GM19239 (cell line): ENCODE results near the gene SERPINB8.
"Not testable (repeated sequence)": the region's sequence is repeated elsewhere in the genome, so short reads cannot be mapped to it uniquely, and the experiment has no call there.

ENCODE experiments used
- DNase-seq: peaks from one replicate; pipeline ENCODE4 v3.0.0; 2011; ENCODE audit warnings: low spot score; ENCODE audit not compliant: insufficient read length
- FAIRE-seq: peaks from 2 replicates; lab custom pipeline; 2011; peaks lifted over from hg19 to GRCh38; lab: Jason Lieb, UNC

The SERPINB8 gene

GRCh38 chr18:63969942-63970808, at the start of gene SERPINB8:
TSS of gene SERPINB8 (plus strand) at chr18:63970081. CDS start at chr18:63978309, 8,228 bp downstream.
- FAIRE-seq (peak; percentile 89), DNase-seq (peak; percentile 38)

GRCh38 chr18:63922049-63922448, 47.8 kb upstream of the SERPINB8 start:
- DNase-seq: no peak
- FAIRE-seq: no peak

- FAIRE-seq: no peak
- DNase-seq: no peak
Measured at GRCh38 chr18:63924551-63924950, 45.3 kb upstream of the SERPINB8 start.

GRCh38 chr18:63928331-63928730, 41.5 kb upstream of the SERPINB8 start:
- DNase-seq: no peak

GRCh38 chr18:63929369-63929768, 40.5 kb upstream of the SERPINB8 start:
- FAIRE-seq: peak; percentile 48
- not testable (repeated sequence) for DNase-seq

More at GRCh38 chr18:63928331-63928730, 41.5 kb upstream of the SERPINB8 start:
- no peak for FAIRE-seq

DNA sequence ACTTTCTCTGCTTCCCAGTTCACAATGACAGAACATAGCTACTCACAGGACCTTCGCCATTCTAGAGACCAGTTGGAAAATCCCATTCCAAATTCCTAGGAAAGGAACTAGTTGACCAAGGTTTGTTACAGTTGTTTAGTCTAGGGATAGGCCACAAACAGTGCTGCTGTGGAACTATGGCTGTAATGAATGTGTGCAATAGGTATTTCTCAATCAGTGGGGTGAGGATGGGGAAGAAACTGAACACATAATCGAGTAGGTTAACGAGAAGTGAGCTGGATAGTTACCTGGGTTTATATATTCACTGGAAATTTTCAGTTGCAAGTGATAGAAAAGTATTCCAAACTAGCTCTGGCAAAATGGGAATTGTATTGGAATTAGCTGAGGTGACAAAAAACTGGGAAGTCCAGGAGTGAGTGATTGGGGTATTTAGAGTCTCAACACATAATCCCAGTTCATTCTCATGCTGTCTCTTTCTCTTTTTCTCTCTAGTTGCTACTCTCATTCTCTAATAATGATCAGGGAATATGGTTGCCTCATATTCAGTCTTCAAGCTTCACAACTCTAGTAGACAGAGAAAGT, 39.0 kb upstream of the SERPINB8 start:
- FAIRE-seq: no peak
- no peak for DNase-seq

GRCh38 chr18:63936156-63936931, 33.5 kb upstream of the SERPINB8 start:
- FAIRE-seq: peak; percentile 98
- peak; percentile 62 for DNase-seq

- DNase-seq (no peak), FAIRE-seq (peak; percentile 31)
Measured at GRCh38 chr18:63936932-63937393, 32.9 kb upstream of the SERPINB8 start.

DNA sequence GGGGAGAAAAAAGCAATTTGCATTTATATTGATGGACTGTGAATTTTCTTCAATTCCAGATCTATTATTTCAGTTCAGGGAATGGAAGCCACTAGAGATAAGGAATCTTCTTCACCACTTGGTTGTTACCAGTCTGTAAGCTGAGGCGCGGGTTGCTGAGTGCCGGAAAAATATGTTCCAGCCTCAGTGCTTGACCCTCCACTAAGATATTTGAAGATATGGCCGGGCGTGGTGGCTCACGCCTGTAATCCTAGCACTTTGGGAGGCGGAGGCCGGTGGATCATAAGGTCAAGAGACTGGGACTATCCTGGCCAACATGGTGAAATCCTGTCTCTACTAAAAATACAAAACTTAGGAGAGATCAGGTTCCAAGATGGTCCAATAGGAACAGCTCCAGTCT, 29.9 kb upstream of the SERPINB8 start:
- FAIRE-seq: no peak

DNA sequence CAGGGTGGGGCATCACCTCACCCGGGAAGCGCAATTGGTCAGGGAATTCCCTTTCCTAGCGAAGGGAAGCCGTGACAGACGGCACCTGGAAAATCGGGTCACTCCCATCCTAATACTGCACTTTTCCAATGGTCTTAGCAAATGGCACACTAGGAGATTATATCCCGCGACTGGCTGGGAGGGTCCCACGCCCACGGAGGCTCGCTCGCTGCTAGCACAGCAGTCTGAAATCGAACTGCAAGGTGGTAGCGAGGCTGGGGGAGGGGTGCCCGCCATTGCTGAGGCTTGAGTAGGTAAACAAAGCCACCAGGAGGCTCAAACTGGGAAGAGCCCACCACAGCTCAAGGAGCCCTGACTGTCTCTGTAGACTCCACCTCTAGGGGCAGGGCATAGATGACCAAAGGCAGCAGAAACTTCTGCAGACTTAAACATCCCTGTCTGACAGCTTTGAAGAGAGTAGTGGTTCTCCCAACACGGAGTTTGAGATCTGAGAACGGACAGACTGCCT, 29.3 kb upstream of the SERPINB8 start:
- not testable (repeated sequence) for FAIRE-seq, DNase-seq

More for the DNA sequence above, 29.9 kb upstream of the SERPINB8 start:
- no peak for DNase-seq

DNA sequence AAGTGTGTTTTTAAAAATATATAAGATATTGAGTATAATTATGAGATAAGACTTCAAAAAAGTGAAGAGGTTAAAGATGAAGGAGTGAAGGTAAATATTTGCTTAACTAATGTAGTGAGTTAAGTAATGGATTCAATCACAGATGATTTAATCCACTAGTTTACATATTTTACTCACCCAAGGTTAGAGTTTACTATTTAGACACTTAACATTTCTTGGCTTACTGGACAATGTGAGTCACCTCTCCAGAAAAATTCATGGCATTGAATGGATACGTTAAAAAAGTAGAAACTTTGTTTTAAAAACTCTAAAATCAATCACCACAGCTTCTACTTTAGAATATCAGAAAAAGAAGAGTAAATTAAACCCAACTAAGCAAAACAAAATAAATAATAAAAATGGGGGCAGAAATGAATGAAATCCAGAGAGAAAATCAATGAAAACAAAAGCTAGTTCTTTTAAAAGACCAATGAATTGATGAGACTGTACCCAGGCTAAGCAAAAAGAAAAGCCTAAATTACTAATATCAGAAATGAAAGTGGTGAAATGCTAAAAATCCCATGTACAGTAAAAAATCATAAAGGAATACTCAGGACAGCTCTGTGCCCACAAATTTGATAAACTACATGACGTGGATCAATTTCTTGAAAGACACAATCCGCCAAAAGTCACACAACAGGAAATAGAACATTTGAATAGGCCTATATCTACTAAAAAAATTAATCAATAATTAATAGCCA, 22.7 kb upstream of the SERPINB8 start:
- DNase-seq (no peak), FAIRE-seq (peak; percentile 39)

DNA sequence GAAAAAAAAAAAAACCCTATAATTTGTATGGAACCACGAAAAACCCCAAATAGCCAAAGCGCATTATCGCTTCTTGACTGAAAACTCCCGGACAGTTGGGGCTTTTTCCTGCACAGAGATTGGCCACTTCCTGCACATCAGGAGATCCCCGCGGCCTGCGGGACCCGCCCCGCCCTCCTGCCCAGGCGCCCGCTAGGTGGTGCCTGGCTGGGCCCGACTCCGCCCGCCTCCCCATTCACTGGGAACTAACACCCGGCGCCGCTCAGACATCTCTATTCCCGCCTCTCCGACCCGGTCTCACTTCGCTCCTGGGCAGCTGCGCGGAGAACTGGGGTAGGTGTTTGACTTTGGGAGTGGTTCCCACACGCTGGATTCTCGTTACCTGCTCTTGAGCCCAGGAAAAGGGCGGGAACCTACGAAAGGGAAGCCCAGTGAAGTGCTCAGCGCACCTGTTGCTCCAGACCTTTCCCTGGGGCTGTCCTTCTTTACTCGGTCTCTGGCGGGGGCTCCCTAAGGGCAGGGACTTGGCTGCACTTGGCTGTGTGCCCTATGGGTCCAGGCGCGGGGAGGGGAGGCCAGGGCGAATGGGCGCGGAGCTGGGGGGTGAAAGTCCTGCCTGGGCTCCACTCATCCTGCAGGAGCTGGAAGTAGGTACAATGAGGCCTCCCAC, 20.7 kb upstream of the SERPINB8 start, which contains the start of gene HMSD:
HMSD (plus strand) TSS at position 234 of the 670 bp plus-strand sequence. CDS start 4,155 bp downstream, outside the sequence.
- FAIRE-seq: peak; percentile 61
- peak; percentile 45 for DNase-seq

GRCh38 chr18:63951302-63951705, 18.6 kb upstream of the SERPINB8 start:
- FAIRE-seq (peak; percentile 80), DNase-seq (no peak)

GRCh38 chr18:63953811-63954210, 16.1 kb upstream of the SERPINB8 start:
- FAIRE-seq: peak; percentile 45
- DNase-seq: no peak

DNA sequence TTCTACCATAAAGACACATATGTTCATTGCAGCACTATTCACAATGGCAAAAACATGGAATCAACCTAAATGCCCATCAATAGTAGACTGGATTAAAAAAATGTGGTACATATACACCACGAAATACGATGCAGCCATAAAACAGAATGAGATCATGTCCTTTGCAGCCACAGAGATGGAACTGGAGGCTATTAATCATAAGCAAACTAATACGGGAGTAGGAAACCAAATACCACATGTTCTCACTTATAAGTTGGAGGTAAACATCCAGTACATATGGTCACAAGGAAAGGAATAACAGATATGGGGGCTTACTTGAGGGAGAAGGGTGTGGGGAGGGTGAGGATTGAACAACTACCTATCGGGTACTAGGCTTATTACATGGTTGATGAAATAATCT, 13.1 kb upstream of the SERPINB8 start:
- no peak for DNase-seq
- no peak for FAIRE-seq

DNA sequence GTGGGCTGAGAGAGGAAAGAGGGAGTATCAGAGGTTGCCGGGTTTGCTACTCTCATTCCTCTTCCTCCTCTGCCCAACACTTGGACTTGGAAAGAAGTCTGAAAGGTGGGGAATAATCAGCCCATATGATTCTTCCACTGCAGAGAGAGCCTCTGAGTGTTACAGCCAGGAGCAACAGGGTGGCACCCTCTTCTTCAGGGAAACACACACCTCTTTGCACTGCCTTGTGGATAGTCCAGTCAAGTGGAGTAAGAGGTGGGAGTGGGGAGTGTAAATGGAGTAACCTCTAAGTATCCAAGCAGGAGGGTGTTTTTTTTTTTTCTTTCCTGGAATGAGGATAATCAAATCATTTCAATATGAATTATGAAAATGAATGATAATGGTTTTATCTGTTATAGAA, 9.0 kb upstream of the SERPINB8 start:
- FAIRE-seq: no peak
- no peak for DNase-seq

GRCh38 chr18:63961435-63961980, 8.4 kb upstream of the SERPINB8 start:
- DNase-seq: no peak

GRCh38 chr18:63962137-63962536, 7.7 kb upstream of the SERPINB8 start:
- DNase-seq (no peak), FAIRE-seq (no peak)

More at GRCh38 chr18:63961435-63961980, 8.4 kb upstream of the SERPINB8 start:
- no peak for FAIRE-seq
